NCI-H2107 (cell line): ENCODE data around the gene TAF1L.
"Not testable (repeated sequence)": the region's sequence is repeated elsewhere in the genome, so short reads cannot be mapped to it uniquely, and the experiment has no call there.

Experiments
- DNase-seq: peaks from one replicate; lab custom pipeline; 2025; lab: John Stamatoyannopoulos, UW

The TAF1L gene, protein sequence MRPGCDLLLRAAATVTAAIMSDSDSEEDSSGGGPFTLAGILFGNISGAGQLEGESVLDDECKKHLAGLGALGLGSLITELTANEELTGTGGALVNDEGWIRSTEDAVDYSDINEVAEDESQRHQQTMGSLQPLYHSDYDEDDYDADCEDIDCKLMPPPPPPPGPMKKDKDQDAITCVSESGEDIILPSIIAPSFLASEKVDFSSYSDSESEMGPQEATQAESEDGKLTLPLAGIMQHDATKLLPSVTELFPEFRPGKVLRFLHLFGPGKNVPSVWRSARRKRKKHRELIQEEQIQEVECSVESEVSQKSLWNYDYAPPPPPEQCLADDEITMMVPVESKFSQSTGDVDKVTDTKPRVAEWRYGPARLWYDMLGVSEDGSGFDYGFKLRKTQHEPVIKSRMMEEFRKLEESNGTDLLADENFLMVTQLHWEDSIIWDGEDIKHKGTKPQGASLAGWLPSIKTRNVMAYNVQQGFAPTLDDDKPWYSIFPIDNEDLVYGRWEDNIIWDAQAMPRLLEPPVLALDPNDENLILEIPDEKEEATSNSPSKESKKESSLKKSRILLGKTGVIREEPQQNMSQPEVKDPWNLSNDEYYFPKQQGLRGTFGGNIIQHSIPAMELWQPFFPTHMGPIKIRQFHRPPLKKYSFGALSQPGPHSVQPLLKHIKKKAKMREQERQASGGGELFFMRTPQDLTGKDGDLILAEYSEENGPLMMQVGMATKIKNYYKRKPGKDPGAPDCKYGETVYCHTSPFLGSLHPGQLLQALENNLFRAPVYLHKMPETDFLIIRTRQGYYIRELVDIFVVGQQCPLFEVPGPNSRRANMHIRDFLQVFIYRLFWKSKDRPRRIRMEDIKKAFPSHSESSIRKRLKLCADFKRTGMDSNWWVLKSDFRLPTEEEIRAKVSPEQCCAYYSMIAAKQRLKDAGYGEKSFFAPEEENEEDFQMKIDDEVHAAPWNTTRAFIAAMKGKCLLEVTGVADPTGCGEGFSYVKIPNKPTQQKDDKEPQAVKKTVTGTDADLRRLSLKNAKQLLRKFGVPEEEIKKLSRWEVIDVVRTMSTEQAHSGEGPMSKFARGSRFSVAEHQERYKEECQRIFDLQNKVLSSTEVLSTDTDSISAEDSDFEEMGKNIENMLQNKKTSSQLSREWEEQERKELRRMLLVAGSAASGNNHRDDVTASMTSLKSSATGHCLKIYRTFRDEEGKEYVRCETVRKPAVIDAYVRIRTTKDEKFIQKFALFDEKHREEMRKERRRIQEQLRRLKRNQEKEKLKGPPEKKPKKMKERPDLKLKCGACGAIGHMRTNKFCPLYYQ (N-terminal part only)

DNA sequence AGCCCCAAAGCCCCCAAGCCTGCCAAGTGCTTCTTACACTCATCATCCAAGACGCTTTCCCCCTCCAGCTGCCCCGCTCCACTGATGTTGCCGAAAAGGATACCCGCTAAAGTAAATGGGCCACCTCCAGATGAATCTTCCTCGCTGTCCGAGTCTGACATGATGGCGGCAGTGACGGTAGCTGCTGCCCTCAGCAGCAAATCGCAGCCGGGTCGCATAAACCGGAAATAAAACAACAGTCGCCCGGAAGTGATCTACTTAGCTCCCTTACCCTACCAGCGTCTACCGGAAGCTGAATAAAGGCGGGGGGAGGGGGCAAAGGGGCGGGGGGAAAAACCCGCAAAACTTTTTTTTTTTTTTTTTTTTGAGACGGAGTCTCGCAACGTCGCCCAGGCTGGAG is at the start of gene TAF1L:
TAF1L (minus strand) TSS at position 308 of the 400 bp plus-strand sequence; CDS start at position 218, 90 bp downstream.
- DNase-seq, result no peak

DNA sequence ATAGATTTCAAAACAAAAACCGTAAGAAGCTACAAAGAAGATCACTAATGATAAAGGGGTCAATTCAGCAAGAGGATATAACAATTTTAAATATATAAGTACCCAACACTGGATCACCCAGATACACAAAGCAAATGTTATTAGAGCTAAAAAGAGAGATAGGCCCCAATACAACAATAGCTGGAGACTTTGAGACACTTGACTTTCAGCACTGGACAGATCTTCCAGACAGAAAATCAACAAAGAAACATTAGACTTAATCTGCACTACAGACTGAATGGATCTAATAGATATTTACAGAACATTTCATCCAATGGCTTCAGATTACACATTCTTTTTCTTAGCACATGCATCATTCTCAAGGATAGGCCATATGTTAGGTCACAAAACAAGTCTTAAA is 46.3 kb upstream of the TAF1L start:
- DNase-seq, result no peak

DNA sequence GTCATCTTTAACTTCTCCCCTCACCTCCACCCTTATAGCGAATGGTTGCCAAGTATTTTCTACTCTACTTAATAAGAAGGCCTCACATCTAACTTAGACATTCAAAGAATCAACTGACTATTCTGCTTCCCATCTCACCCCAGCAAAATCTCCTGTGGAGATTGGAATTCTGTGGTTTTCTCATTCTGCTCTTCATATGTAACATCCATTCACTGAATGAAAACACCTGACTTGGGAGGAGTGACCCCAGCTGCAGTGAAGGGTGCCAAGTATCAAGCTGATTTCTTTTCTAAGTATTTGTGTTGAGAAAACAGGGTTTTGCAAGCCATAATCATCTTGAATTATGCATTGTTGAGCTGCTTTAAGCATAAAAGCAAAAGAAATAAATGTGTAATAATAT is 42.5 kb upstream of the TAF1L start:
- no peak for DNase-seq

DNA sequence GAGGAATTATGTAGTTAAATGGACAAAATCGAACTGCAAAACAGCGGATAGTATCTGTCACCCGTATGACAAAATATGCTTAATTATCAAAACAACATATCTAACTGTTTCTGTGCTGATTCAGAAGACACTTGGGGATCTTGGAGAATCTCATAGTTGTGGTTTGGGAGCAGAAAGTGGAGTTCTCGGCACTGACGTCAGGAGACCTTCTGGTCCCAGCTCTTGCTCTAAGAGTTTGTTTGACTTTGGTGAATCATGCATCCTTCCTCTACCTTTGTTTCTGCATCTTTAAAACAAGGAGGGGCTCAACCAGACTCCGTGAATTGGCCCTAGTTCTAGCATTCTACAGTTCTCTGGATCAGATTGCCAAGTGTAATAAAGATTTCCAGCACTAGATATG is 37.0 kb upstream of the TAF1L start:
- DNase-seq, result no peak

DNA sequence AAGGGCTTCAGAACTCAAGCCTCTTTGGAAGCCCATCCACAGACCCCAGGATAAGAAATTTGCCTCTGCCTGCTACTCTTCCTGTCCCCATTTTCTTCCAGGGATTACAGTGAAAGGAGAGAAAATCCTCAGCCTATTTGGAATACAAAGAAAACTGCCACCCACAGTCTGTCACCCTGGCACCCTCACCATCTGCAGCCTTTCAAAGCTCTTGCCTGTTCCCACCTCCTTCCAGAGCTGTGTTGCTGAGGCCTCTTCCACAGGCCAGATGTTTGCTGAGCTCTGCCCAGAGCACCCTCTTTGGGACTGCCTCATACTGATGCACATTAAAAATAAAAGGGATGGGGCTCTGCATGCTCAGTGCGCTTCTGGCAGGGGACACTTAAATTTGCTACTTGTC is 35.9 kb upstream of the TAF1L start:
- no peak for DNase-seq

DNA sequence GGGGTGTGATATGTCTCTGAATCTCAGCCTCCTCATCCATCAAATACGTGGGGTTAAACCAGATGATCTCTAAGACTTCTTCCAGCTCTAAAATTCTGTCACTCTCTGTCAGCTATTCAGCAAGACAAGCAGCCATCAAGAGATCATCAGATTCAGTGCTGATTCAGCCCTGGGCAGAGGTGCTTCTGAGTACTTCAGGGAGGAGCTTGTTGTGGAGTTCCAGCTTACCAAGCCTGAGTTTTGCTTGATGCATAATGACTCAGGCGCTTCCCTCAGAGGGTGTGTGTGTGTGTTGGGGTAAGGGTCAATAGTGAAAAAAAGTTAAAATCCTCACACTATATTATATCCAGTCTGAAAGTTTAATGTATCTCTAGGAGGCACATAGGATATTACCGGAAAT is 29.6 kb upstream of the TAF1L start:
- DNase-seq, result no peak

DNA sequence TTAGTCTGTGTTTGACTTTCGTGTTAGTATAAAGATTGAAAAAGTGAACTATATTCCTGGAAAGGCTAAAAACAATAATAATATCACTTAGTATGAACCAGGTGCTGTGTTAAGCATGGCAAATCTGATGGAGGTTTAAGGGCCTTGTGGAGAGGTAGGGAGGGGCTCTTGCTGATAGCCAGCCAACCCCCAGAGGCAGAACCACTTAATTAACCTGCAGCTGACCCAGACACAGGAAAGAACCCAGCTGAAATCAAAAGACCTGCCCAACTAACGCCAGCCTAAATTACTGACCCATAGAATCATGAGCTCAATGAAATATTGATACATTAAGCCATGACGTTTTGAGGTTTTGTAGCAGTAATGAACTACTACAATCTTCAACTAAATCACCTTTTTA is 28.3 kb upstream of the TAF1L start:
- DNase-seq, result no peak

DNA sequence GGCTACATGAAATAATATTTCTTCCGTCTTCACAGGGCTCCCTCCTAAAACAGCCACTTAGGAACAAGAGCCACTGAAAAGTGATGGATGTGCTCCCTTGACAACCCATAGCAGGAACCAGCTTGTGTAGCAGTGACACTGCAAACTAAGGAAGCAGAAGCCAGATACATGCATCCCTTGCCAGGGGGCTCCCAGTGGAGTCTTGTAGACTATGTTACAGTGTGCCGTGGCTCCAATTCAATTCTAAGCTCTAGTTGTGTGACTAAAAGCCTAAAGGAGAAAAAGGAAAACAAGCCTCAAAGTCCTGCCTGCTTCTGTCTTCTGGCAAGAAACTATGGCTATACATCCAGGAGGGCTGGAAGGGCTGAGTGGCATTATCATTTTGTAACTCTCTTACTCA is 12.2 kb upstream of the TAF1L start:
- DNase-seq, result no peak

DNA sequence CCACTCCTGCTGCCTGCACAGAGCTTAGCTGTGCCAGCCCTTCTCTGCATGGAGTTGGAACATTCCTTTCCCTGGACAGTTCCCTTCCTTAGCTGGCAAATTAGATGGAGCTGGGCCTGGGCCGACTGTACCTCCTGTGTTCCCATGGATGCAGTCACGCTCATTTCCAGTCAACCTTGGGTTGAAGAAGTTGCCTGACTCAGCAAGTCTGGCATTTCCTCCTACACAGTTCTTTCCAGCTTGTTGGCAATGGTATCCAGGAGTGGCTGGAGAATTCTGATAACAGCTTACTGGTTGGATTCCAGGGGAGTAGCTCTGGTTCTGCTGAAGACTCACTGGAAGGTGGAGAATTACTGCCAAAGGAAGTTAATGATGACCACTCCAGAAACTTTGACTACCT is 9.2 kb upstream of the TAF1L start:
- no peak for DNase-seq

DNA sequence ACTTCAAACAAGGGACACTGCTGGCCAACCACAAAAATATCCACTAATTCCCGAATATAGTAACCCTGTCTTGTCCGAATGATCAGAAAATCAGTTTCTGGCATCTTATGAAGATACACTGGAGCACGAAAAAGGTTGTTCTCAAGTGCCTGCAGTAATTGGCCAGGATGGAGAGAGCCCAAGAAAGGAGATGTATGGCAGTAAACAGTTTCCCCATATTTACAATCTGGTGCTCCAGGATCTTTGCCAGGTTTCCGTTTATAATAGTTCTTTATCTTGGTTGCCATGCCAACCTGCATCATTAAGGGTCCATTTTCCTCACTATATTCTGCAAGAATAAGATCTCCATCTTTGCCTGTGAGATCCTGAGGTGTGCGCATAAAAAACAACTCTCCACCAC is 2.3 kb downstream of the TAF1L start:
- not testable (repeated sequence) for DNase-seq

DNA sequence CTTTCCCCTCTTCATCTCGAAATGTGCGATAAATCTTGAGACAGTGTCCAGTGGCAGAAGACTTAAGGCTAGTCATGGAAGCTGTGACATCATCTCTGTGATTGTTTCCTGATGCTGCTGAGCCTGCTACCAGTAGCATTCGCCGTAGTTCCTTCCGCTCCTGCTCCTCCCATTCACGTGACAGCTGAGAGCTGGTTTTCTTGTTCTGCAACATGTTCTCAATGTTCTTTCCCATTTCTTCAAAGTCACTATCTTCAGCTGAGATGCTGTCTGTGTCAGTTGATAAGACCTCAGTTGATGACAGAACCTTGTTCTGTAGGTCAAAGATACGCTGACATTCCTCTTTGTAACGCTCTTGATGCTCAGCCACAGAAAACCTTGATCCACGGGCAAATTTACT is 3.5 kb downstream of the TAF1L start:
- DNase-seq, result no peak

DNA sequence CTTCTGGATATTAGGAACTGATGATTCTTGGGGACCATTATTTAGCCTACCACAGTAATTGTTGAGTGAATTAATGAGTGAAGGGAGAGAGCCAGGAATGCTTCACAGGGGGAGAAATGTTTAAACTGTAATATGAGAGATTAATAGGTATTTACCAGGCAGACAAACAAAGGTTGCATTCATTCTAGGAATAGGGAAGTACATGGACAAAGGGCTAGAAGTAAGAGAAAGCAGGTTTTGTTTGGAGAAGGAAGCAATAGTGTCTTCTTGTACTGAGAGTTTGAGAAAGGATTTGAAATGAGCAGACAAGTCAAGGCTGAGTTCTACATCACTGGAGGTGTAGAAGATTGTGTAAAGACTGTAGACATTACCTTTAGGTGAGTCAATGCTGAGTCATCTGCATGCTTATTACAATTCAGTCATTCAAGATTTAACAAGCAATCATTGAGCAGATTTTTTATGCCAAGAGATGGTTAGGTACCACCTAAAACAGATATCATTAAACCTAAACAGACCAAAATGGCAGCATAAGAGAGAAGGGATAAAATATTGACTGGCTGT is 8.0 kb downstream of the TAF1L start:
- no peak for DNase-seq

DNA sequence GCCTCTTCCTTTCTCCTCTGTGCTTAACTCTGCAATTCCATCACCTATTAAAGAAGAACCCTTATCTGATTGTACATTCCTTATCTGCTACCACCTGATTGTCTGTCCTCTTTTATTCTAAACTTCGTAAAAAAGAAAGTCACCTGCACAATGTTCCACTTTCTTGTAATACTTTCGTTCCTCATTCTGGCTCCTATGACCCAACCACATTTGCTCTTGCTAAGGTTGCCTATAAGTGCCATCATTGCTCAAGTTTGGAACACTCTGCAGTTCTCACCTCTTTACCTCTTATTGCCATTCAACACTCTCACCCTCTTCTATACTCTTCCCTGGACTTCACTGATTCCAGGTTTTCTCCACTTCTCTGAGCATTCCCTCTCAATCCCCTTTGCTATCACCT is 10.1 kb downstream of the TAF1L start:
- no peak for DNase-seq

DNA sequence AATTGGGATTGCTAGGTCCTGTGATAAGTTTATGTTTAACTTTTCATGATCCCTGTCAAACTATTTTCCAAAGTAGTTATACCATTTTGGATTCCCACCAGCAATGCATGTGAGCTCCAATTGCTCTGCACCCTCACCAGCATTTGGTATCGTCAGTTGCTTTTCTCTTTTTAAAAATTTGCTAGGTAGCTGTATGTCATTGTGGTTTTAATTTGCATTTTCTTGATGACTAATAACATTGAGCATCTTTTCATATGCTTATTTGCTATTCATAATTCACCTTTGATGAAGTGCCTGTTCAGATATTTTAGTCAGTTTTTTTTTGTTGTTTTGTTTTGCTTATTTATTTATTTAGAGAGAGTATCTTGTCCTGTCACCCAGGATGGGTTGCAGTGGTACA is 12.5 kb downstream of the TAF1L start:
- no peak for DNase-seq

DNA sequence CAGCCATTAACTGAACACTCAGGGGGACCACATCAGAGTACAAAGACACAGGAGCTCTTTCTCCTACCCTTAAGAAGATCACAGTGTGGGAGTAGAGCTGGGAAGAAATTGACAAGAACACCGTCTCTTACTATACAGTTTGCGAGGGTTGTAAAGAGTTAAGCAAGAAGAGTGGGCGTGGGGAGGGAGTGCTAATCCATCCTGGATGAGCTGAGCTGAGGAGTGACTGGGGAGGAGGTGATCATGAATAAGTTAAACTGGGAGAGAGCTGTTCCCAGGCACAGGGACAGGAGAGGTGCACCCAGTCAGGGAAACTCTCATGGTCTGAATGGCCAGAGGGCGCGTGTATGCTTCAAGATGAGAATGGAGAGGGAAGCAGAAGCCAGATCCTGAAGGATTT is 17.2 kb downstream of the TAF1L start:
- no peak for DNase-seq

DNA sequence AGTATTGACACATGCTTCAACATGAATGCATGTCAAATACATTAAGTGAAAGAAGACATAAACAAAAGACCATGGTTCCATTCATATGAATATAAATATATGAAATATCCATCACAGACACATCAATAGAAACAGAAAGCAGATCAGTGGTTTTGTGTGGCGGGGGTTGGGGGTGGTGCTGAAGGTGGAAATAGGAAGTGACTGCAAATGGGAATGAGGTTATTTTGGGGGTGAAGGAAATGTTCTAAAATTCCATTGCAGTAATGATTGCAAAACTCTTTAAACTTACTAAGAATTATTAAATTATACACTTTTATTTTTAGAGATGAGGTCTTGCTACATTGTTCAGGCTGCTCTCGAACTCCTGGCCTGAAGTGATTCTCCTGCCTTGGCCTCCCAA is 28.7 kb downstream of the TAF1L start:
- DNase-seq, result no peak

DNA sequence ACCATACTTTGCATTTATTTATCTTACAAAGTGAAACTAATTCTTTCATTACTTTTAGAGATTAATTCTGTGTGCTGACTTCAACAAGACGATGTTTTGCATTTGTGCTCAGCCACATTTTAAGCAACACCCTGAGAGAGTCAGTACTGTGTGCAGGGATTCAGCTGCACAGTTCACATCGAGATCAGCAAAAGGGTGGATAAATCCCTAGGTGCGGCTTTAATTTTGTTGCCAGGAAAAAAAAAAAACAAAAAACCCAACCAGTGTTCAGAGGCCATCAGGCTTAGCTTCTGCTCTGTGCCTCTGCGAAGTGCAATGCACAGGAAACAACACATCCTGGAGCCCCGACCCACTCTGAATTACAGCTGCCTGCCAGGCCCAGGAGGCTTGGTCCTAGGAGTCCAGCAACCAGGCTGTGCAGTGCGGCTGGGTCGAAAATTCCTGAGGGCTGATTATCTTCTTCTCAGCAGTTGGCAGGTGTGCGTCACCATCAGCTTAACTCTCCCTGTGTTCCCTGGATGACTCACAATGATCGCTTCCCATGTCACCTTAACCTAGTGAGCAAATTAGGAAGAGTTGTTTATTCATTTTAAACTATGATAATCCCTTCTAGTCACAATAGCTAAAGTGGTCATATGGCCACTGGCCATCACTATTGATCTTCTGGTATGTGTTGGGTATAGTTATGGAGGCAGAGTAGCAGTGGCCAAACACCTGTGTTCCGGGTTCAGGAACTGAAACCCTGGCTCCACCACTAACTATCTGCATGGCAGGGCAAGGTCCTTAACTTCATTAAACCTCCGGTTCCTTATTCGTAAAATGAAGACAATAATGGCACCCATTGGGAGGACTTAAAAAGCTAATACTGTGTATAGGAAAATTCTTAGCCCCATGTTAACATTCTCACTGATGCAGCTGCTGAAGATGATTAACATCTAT is 31.3 kb downstream of the TAF1L start:
- DNase-seq, result no peak

DNA sequence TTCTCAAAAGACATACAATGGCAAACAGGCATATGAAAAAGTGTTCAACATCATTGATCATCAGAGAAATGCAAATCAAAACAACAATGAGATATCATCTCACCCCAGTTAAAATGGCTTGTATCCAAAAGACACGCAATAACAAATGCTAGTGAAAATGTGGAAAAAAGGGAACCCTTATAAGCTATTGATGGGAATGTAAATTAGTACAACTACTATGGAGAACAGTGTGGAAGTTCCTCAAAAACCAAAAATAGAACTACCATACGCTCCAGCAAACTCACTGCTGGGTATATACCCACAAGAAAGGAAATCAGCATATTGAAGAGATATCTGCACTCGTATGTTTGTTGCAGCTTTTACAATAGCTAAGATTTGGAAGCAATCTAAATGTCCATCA is 36.4 kb downstream of the TAF1L start:
- not testable (repeated sequence) for DNase-seq

DNA sequence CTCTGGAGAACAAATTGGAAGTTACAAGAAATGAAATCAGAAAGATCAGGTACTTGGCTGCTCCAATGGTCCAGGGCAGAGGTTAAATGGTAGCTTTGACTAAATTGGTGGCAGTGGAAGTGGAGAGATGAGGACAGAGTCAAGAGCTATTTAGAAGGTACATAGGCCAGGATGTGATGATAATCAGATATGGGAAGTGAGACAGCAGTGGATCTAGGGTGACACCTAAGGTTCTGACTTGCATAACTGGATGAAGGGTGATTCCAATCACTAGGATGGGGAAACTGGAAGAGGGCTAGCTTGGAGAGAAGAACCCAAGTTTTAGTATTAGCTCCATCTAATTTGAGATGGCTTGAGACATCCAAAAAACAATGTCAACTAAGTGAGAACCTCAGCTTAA is 38.5 kb downstream of the TAF1L start:
- no peak for DNase-seq

DNA sequence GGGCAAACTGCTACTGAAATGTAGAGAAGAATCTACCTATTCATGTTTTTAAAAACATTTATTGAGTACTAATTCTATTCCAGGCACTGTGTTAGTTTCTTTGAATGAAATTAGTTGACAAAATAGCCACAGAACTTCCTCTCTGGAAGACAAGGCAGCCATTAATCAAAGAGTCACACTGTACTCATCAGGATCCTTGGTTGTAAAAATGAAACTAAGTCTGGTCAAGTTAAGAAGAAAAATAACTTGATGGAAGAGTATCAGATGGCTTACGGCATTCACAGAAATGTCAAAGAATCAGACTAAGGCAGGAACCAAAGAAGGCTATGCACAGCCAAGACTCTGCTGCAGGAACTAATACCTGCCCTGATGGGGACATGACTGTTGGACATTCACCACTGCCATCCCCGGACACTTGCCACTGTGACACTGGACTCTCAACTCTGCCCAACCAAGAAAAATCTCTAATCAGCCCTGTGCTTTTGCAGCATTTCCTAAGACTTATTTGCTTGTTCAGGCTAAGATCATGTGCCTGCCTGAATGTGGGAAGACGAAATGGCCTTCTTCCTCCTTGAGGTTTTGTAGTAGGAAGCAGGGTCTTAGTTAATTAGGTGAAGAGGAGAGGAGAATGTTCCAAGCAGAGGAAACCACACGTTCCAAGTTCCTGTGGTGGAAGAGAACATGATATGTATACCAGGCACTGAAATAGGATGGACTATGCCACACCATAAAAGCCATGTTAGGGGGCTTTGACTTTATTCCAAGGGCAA is 39.2 kb downstream of the TAF1L start:
- DNase-seq, result no peak
